ENCODE measurements around the gene NCLN. TPM values are rescaled to one million over a fixed set of nuclear protein-coding genes. Genes with fewer than 3 reads are reported as not detected.

The NCLN gene
- total and polyA plus RNA-seq, 2 donors (not counting 1 experiment from before 2014, with no cell fraction given), result 33.0 to 35.8 TPM

DNA sequence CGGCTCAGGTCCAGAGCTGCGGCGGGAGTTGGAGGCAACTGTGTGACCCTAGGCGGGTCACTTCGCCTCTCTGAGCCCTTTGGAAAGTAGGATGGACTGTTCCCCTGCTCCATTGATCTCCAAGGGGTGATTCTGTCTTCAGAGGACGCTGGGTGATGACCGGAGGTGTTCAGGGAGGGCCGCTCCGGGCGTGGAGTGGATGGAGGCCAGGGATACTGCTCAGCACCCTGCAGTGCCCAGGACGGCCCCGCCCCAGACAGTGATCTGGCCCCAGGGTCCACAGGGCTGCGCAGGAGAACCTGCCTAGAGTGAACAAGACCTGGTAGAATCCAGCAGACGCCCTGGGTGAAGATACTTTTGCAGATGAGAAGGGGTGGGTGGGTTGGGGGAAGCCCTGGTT is 7.0 kb downstream of the NCLN start:
- H3K4me1 ChIP-seq (ENCODE audit: control insufficient read depth, extremely low read depth, insufficient read depth, low read length), result no peaks in the 10 kb centered on the region
- no peak overlapping the region for H3K27ac ChIP-seq (ENCODE audit: insufficient read depth, low read length)
- no peak for TF ChIP-seq EZH2 (IDR thresholded peaks at IDR 0.05; ENCODE audit: low read length, missing control alignments)
- TF ChIP-seq, protein P1, sequence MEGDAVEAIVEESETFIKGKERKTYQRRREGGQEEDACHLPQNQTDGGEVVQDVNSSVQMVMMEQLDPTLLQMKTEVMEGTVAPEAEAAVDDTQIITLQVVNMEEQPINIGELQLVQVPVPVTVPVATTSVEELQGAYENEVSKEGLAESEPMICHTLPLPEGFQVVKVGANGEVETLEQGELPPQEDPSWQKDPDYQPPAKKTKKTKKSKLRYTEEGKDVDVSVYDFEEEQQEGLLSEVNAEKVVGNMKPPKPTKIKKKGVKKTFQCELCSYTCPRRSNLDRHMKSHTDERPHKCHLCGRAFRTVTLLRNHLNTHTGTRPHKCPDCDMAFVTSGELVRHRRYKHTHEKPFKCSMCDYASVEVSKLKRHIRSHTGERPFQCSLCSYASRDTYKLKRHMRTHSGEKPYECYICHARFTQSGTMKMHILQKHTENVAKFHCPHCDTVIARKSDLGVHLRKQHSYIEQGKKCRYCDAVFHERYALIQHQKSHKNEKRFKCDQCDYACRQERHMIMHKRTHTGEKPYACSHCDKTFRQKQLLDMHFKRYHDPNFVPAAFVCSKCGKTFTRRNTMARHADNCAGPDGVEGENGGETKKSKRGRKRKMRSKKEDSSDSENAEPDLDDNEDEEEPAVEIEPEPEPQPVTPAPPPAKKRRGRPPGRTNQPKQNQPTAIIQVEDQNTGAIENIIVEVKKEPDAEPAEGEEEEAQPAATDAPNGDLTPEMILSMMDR (conservative IDR thresholded peaks at IDR 0.05 in 1 of 2, IDR thresholded peaks at IDR 0.05 in 1 of 2; ENCODE audit: low read depth in 1 of 2, low read length in 2 of 2), result no peak
- peaks cover 17% of the 10 kb centered on the region for H3K36me3 ChIP-seq (ENCODE audit: control insufficient read depth, insufficient read depth, low read length)
- no peaks in the 10 kb centered on the region for H4K20me1 ChIP-seq (ENCODE audit: control insufficient read depth, extremely low read depth, insufficient read depth, low read length)
- H2AFZ ChIP-seq (ENCODE audit: low read length), result no peak overlapping the region
- no peaks in the 10 kb centered on the region for H3K27me3 ChIP-seq (ENCODE audit: control insufficient read depth, insufficient read depth, low read length)
- H3K9me3 ChIP-seq (ENCODE audit: control insufficient read depth, insufficient read depth, low read depth, low read length), result no peaks in the 10 kb centered on the region
- no peak overlapping the region for H3K4me3 ChIP-seq (replicated peaks in 1 of 4; ENCODE audit: control extremely low read depth in 1 of 4, insufficient read depth in 1 of 4, low read depth in 3 of 4, low read length in 4 of 4)
- DNase-seq (ENCODE audit: low read depth in 2 of 2), result no peak
- no peak overlapping the region for H3K9ac ChIP-seq (ENCODE audit: insufficient read depth, low read length)
- peaks cover 39% of the 10 kb centered on the region for H3K79me2 ChIP-seq (ENCODE audit: control insufficient read depth, insufficient read depth, low read length)
- H3K4me2 ChIP-seq (ENCODE audit: extremely low read depth, insufficient read depth, low read length), result no peak overlapping the region

DNA sequence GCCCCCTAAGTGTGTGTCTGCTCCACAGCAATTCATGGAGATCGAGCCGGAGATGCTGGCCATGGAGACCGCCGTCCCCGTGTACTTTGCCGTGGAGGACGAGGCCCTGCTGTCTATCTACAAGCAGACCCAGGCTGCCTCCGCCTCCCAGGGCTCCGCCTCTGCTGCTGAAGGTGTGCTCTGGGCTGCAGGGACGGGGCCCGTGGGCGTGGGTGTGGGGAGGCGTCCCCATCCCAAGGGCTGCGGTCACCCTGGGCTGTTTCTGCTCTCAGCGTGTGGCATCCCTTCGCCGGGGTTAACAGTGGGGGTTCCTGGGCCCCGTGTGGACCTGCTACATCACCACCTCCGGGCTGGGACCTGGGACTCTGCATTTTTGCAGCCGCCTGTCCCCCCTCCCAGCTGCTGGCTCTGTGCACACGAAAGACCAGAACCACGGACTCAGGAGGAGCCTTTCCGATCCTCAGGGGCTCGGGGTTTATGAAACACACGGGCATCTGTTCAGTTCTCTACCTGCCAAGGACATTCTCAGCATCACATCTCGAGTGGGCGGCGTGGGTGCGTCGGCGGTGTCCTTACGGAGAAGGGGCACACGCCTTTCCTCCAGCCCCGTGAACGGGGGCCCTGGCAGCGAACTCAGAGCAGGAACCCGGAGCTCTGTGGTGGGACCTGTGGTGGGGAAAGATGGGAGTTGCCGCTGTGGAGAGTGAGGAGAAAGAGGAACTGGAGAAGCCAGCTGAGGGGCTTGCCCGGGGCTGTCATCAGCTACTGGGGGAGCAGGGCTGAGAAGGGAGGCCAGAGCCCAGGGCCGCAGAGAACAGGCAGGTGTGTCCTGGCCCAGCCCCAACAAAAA is 7.8 kb downstream of the NCLN start:
- Histone ChIP-seq H3K4me3 (replicated peaks in 1 of 4; ENCODE audit: control extremely low read depth in 1 of 4, insufficient read depth in 1 of 4, low read depth in 3 of 4, low read length in 4 of 4) (no peak overlapping the region), H3K9ac (ENCODE audit: insufficient read depth, low read length) (no peak overlapping the region), H3K27me3 (ENCODE audit: control insufficient read depth, insufficient read depth, low read length) (no peaks in the 10 kb centered on the region), H3K36me3 (ENCODE audit: control insufficient read depth, insufficient read depth, low read length) (peaks cover 17% of the 10 kb centered on the region), H3K9me3 (ENCODE audit: control insufficient read depth, insufficient read depth, low read depth, low read length) (no peaks in the 10 kb centered on the region), H3K79me2 (ENCODE audit: control insufficient read depth, insufficient read depth, low read length) (peaks cover 31% of the 10 kb centered on the region), H2AFZ (ENCODE audit: low read length) (no peak overlapping the region), H4K20me1 (ENCODE audit: control insufficient read depth, extremely low read depth, insufficient read depth, low read length) (no peaks in the 10 kb centered on the region), H3K4me2 (ENCODE audit: extremely low read depth, insufficient read depth, low read length) (no peak overlapping the region), H3K4me1 (ENCODE audit: control insufficient read depth, extremely low read depth, insufficient read depth, low read length) (no peaks in the 10 kb centered on the region), H3K27ac (ENCODE audit: insufficient read depth, low read length) (no peak overlapping the region)
- DNase-seq (ENCODE audit: low read depth in 2 of 2), result no peak
- TF ChIP-seq, protein P1 (conservative IDR thresholded peaks at IDR 0.05 in 1 of 2, IDR thresholded peaks at IDR 0.05 in 1 of 2; ENCODE audit: low read depth in 1 of 2, low read length in 2 of 2), result no peak
- no peak for TF ChIP-seq EZH2 (IDR thresholded peaks at IDR 0.05; ENCODE audit: low read length, missing control alignments)

DNA sequence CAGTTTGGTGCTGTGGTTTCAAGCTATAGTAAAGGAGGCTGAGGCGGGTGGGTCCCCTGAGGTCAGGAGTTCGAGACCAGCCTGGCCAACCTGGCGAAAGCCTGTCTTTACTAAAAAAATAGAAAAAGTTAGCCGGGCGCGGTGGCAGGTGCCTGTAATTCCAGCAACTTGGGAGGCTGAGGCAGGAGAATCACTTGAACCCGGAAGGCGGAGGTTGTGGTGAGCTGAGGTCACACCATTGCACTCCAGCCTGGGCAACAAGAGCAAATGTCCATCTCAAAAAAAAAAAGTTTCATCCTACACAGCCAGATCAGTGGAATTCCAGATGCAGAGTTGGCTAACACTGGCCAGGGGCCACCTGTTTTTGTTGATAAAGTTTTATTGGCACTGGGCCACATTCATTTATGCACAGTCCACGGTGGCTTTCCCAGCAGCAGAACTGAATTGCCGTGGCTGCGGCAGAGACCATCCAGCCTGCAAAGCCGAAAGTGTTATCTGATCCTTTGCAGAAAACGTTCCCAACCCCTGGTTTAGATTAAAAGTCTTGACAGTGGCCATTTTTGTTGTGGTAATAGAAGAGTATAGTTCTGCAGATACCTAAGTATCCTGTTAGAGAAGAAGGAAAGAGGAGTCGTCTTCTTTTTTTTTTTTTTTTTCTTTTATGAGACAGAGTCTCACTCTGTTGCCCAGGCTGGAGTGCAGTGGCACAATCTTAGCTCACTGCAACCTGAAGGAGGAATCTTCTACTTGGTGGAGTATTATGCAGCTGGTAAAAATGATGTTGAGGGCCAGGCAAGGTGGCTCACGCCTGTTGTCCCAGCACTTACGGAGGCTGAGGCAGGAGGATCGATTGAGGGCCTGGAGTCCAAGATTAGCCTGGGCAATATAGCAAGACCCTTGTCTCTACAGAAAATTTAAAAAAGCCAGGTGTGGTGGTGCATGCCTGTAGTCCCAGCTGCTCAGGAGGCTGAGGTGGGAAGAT is 8.7 kb downstream of the NCLN start:
- H3K4me3 ChIP-seq (replicated peaks in 1 of 4; ENCODE audit: control extremely low read depth in 1 of 4, insufficient read depth in 1 of 4, low read depth in 3 of 4, low read length in 4 of 4), result no peak overlapping the region
- no peak overlapping the region for H3K9ac ChIP-seq (ENCODE audit: insufficient read depth, low read length)
- H3K9me3 ChIP-seq (ENCODE audit: control insufficient read depth, insufficient read depth, low read depth, low read length), result no peaks in the 10 kb centered on the region
- H3K79me2 ChIP-seq (ENCODE audit: control insufficient read depth, insufficient read depth, low read length), result peaks cover 22% of the 10 kb centered on the region
- no peak overlapping the region for H3K4me2 ChIP-seq (ENCODE audit: extremely low read depth, insufficient read depth, low read length)
- no peak for DNase-seq (ENCODE audit: low read depth in 2 of 2)
- no peak overlapping the region for H2AFZ ChIP-seq (ENCODE audit: low read length)
- peaks cover 12% of the 10 kb centered on the region for H3K36me3 ChIP-seq (ENCODE audit: control insufficient read depth, insufficient read depth, low read length)
- TF ChIP-seq EZH2 (IDR thresholded peaks at IDR 0.05; ENCODE audit: low read length, missing control alignments), result no peak
- TF ChIP-seq, protein P1 (conservative IDR thresholded peaks at IDR 0.05 in 1 of 2, IDR thresholded peaks at IDR 0.05 in 1 of 2; ENCODE audit: low read depth in 1 of 2, low read length in 2 of 2), result no peak
- H3K27me3 ChIP-seq (ENCODE audit: control insufficient read depth, insufficient read depth, low read length), result no peaks in the 10 kb centered on the region
- no peaks in the 10 kb centered on the region for H4K20me1 ChIP-seq (ENCODE audit: control insufficient read depth, extremely low read depth, insufficient read depth, low read length)
- no peaks in the 10 kb centered on the region for H3K4me1 ChIP-seq (ENCODE audit: control insufficient read depth, extremely low read depth, insufficient read depth, low read length)
- no peak overlapping the region for H3K27ac ChIP-seq (ENCODE audit: insufficient read depth, low read length)
